Transverse colon (tissue), 3 donors: ENCODE measurements around the gene IQCM.

ENCODE experiments used
- EP300 ChIP-seq: sonication (generic); formaldehyde crosslinking; IDR thresholded peaks from one replicate; pipeline ENCODE4 v1.6.1; 2017; ENCODE audit warnings: antibody characterized with exemption, low read depth
- TF ChIP-seq, protein P1 (sequence below), 5 experiments: fragments of 200-600 bp in 3 of 5; fragments of 450-650 bp in 2 of 5; sonication (generic) in 3 of 5; IDR thresholded peaks; 1 replicate in 2 of 5; 2 replicates in 3 of 5; pipeline ENCODE4 v1.5.1; 2016 to 2017; ENCODE audit warnings: antibody characterized with exemption in 5 of 5, inconsistent platforms in 3 of 5, mild to moderate bottlenecking in 2 of 5, moderate library complexity in 1 of 5

DNA sequence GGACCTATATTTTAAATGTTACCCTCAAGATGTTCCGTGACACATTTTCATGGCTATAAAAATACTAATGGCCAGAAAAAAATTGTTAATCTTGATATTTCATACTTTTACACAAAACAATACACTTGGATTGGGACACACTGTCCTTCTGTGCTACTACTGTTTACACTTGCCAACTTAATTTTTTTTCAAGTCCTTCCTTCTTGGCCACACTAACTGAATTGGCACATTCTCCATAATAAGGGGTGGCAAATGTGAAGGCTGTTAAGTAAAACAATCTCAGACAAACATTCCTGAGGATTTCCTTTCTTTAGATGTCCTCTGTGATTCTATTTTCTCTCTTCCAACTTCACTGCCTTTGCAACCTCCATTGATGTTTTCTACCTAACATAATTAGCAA is 225.8 kb downstream of the IQCM start:
- TF ChIP-seq, protein P1, sequence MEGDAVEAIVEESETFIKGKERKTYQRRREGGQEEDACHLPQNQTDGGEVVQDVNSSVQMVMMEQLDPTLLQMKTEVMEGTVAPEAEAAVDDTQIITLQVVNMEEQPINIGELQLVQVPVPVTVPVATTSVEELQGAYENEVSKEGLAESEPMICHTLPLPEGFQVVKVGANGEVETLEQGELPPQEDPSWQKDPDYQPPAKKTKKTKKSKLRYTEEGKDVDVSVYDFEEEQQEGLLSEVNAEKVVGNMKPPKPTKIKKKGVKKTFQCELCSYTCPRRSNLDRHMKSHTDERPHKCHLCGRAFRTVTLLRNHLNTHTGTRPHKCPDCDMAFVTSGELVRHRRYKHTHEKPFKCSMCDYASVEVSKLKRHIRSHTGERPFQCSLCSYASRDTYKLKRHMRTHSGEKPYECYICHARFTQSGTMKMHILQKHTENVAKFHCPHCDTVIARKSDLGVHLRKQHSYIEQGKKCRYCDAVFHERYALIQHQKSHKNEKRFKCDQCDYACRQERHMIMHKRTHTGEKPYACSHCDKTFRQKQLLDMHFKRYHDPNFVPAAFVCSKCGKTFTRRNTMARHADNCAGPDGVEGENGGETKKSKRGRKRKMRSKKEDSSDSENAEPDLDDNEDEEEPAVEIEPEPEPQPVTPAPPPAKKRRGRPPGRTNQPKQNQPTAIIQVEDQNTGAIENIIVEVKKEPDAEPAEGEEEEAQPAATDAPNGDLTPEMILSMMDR (IDR thresholded peaks at IDR 0.05) = no peak
- no peak for TF ChIP-seq EP300
